K562 (cell line): Measurements from ENCODE around the gene PCDHGC4. TPM values are rescaled to one million over a fixed set of nuclear protein-coding genes. Genes with fewer than 3 reads are reported as not detected.

Source experiments
- ARID4B ChIP-seq: sonication (generic); formaldehyde crosslinking; IDR thresholded peaks from 2 replicates; pipeline ENCODE4 v1.8.0; 2022; ENCODE audit warnings: mild to moderate bottlenecking, missing genetic modification reagents
- CSDE1 ChIP-seq, 2 experiments: fragments of 450-650 bp; IDR thresholded peaks; 2 replicates each; pipeline ENCODE4 v1.6.1; 2016; ENCODE audit warnings: mild to moderate bottlenecking in 1 of 2
- GABPB1 ChIP-seq: sonication (generic); formaldehyde crosslinking; IDR thresholded peaks from 2 replicates; pipeline ENCODE4 v1.8.0; 2022; ENCODE audit warnings: mild to moderate bottlenecking, missing genetic modification reagents
- HOXB6 ChIP-seq: fragments of 250-450 bp; sonication (Bioruptor Pico); IDR thresholded peaks from 2 replicates; pipeline ENCODE4 v1.5.1; 2022; ENCODE audit warnings: mild to moderate bottlenecking, borderline replicate concordance
- JUN ChIP-seq, 2 experiments: sonication (generic) in 1 of 2; formaldehyde crosslinking in 1 of 2; IDR thresholded peaks; 2 replicates each; pipeline versions ENCODE4 v1.6.1 to v1.8.0; 2012 to 2022; ENCODE audit warnings: borderline replicate concordance in 2 of 2, mild to moderate bottlenecking in 2 of 2, improper control_type of control experiment in 1 of 2, low read depth in 1 of 2, low read length in 1 of 2, missing genetic modification reagents in 1 of 2
- MAX ChIP-seq: sonication (generic); formaldehyde crosslinking; IDR thresholded peaks from 2 replicates; pipeline ENCODE4 v1.9.0; 2022; ENCODE audit warnings: mild to moderate bottlenecking, missing genetic modification reagents
- RAD51 ChIP-seq: fragments of 450-650 bp; IDR thresholded peaks from 2 replicates; pipeline ENCODE4 v1.7.1; 2016; ENCODE audit warnings: low read depth, mild to moderate bottlenecking, borderline replicate concordance
- TAF1 ChIP-seq: IDR thresholded peaks from 2 replicates; pipeline ENCODE4 v1.6.1; 2011; ENCODE audit warnings: mild to moderate bottlenecking, low read length, moderate library complexity; ENCODE audit not compliant: insufficient read depth, control insufficient read depth, severe bottlenecking; ENCODE audit errors: extremely low read depth
- TFAP4 ChIP-seq: sonication (generic); formaldehyde crosslinking; IDR thresholded peaks from 2 replicates; pipeline ENCODE4 v1.8.0; 2022; ENCODE audit warnings: missing genetic modification reagents, mild to moderate bottlenecking, moderate library complexity, borderline replicate concordance
- TRIM28 ChIP-seq: fragments of 450-650 bp; IDR thresholded peaks from 2 replicates; pipeline ENCODE4 v1.6.1; 2017
- polyA plus RNA-seq, 8 experiments: library from polyadenylated mRNA; depleted of rRNA in 4 of 8; stranded (reverse) in 5 of 8; unstranded in 3 of 8; fragments of >200 nt; fragmentation: Nextera tagmentation in 2 of 8; fragmentation: Illumina TruSeq in 1 of 8; extraction: Ambion mirVana in 2 of 8; extraction: Trizol in 1 of 8; gene quantifications; 2 replicates each; pipeline versions ENCODE4 v1.2.1 to v1.2.3, GENCODE V29; 2011 to 2014; ENCODE audit warnings: inconsistent platforms in 1 of 8, missing spikeins in 1 of 8
- total RNA-seq, 7 experiments: library from RNA; depleted of rRNA in 6 of 7; stranded (reverse); fragments of >200 nt in 6 of 7; fragmentation: Illumina TruSeq in 2 of 7; extraction: Trizol in 2 of 7; gene quantifications; 2 replicates each; pipeline versions ENCODE4 v1.2.1 to v1.2.3, GENCODE V29; 2011 to 2021; ENCODE audit warnings: low replicate concordance in 1 of 7

Gene PCDHGC4
- total and polyA plus RNA-seq, 9 of the 15 experiments (the other 6 are each of a cell fraction or from before 2014, with no cell fraction given) = 0.05 TPM; not detected in 8

GRCh38 chr5:141524604-141525597 lies 40.1 kb downstream of the PCDHGC4 start (continued):
- TF ChIP-seq TFAP4 (CRISPR knock-in tag) = peak; percentile 71; the same call in 1 of the 2 replicates
- no peak for TF ChIP-seq RAD51
- TF ChIP-seq TAF1 = no peak
- no peak for TF ChIP-seq ARID4B (CRISPR knock-in tag)
- 0 out of 2 replicates have a peak, but pooled peaks have one; percentile 19 for TF ChIP-seq MAX (CRISPR knock-in tag)
- TF ChIP-seq HOXB6 = no peak
- TF ChIP-seq CSDE1 (IDR thresholded peaks at IDR 0.05) = peak in 1 of 2 experiments; percentile 40; a peak in 1 of 4 replicates
- TF ChIP-seq GABPB1 = no peak
- TF ChIP-seq JUN (IDR thresholded peaks at IDR 0.05; ENCODE audit: borderline replicate concordance, low read depth, low read length) = 0 out of 2 replicates have a peak, but pooled peaks have one; percentile 17
- TF ChIP-seq JUN (CRISPR knock-in tag; IDR thresholded peaks at IDR 0.05; ENCODE audit: borderline replicate concordance) = no peak
- no peak for TF ChIP-seq TRIM28
